Body of pancreas (tissue), 2 donors: ENCODE measurements around the gene PGC. TPM values are rescaled to one million over a fixed set of nuclear protein-coding genes. Genes with fewer than 3 reads are reported as not detected.

Source experiments
- small RNA-seq: library from RNA; depleted of rRNA; stranded (forward); fragments of <200 nt; gene quantifications from one replicate; pipeline ENCODE3, GENCODE V24; 2016
- total RNA-seq, 2 donors: library from RNA; depleted of rRNA; stranded (reverse); fragments of >200 nt; gene quantifications; one replicate each; pipeline ENCODE4 v1.1.0, GENCODE V29; 2016

PGC gene
- total RNA-seq, 2 donors from 2014 or later = 48.8 to 91.1 TPM

Small RNA genes within 50 kb of the gene (small RNA-seq; reads per million reads assigned to genes)
- gene AL365205.2 (not detected), gene AL365205.3 (not detected)

Other genes with a start within 250 kb of the PGC start
- 10 to 100 TPM in 1 of 2 donors, 1 to 10 TPM in 1; 8.6 to 10.5 TPM for gene FOXP4, start 201.0 kb downstream of the PGC start, total RNA-seq
- gene MDFI, start 108.9 kb downstream of the PGC start, total RNA-seq = 1 to 10 TPM; 4.9 to 6.7 TPM
- 10 to 100 TPM in 1 of 2 donors, 1 to 10 TPM in 1; 4.9 to 10.1 TPM for gene TFEB, start 11.8 kb downstream of the PGC start, total RNA-seq
- 1 to 10 TPM; 2.6 to 5.3 TPM for gene FRS3, start 32.5 kb upstream of the PGC start, total RNA-seq
- gene PRICKLE4, start 33.4 kb upstream of the PGC start, total RNA-seq = 10 to 100 TPM in 1 of 2 donors, 1 to 10 TPM in 1; 4.4 to 16.8 TPM
- gene TOMM6, start 40.3 kb upstream of the PGC start, total RNA-seq = 100 to 1,000 TPM in 1 of 2 donors, 10 to 100 TPM in 1; 83.5 to 127 TPM
- 1 to 10 TPM; 3.3 to 5.2 TPM for gene USP49, start 148.0 kb upstream of the PGC start, total RNA-seq
- gene MED20, start 173.7 kb upstream of the PGC start, total RNA-seq = 10 to 100 TPM in 1 of 2 donors, 1 to 10 TPM in 1; 9.9 to 17.8 TPM
- gene BYSL, start 174.1 kb upstream of the PGC start, total RNA-seq = 10 to 100 TPM in 1 of 2 donors, 1 to 10 TPM in 1; 3.1 to 13.5 TPM
- gene CCND3, start 194.4 kb upstream of the PGC start, total RNA-seq = 10 to 100 TPM; 73.2 to 91.0 TPM